ENCODE data around the gene PID1. TPM values are rescaled to one million over a fixed set of nuclear protein-coding genes. Genes with fewer than 3 reads are reported as not detected.

PID1 gene
- 0.45 and 1.5 TPM in 2 replicates for total RNA-seq (2014; rRNA removed; shearing (Covaris generic))

DNA sequence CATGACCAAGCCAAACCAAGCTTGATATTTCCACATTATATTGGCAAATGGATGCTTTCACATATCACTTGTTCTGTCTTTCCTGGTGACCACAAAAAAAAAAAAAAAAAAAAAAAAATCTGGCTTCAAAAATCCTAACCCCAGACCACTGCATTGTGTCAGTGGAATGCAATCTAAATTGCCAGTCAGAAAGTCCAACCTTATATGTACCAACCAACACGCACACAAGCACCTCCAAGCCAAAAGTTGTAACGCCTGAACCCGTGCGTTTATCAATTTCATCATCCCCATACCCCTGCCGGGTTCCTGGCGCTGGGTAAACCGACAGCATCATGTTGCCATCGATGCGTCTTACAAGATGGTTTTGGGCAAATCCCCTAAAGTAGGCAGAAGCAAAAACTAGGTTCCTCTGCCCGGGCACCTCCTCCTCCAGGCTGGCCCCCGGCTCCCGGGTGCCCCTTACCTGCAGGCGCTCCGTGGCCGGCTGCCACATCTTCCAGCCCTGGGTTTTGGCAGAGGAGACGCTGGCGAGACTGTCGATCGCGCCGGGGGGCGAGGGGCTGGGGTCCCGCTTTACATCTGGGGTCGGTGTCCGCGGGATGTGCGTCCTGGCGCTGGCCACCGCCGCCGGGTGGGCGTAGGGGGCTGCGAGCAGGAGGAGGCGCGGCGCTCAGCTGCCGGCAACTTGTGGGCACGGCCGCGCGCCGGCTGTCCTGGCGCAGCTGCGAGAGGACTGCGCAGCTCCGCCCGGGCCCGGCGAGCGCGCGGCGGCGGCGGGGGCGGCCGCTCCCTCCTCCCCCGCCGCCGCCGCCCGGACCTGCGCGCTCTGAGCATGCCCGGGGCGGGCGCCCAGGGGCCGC, at the start of gene PID1:
TSS of gene PID1 (minus strand) at position 737 of the 860 bp plus-strand sequence. CDS start at position 493, 244 bp downstream.
- peak; percentile 87 for DNase-seq

GRCh38 chr2:229319558-229319957, 48.5 kb upstream of the PID1 start:
- H3K36me3 ChIP-seq (replicated peaks; ENCODE audit: control insufficient read depth, insufficient read depth, low read length) = no peaks in the 10 kb centered on the region
- no peak for DNase-seq

More for the DNA sequence above, at the start of gene PID1:
- Histone ChIP-seq H3K4me3 (ENCODE audit: insufficient read depth, low read depth, low read length) (peak within 1 kb of the TSS; percentile 54), H3K27me3 (ENCODE audit: control insufficient read depth, insufficient read depth, low read length) (peaks cover 21% of the 10 kb centered on the region), H3K36me3 (replicated peaks; ENCODE audit: control insufficient read depth, insufficient read depth, low read length) (no peaks in the 10 kb centered on the region)

DNA sequence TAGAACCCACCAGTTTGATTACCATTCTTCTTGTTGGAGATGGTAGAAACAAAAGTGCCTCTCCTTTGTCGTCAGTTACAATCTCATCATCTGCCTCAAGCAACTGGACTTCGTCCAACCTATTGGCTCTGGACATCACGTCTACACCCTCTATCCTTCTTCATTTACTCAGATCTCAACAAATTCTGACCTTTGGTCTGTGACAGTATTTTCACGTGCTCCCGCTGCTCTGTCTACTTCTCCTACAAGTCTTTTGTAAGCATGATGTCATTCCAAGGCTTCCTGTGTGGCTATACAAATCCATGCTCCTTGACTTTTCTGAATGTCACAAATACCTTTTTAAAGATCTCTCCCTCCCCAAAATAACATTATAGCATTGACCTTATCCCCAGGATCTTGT, 43.0 kb upstream of the PID1 start:
- Histone ChIP-seq H3K4me3 (ENCODE audit: insufficient read depth, low read depth, low read length) (no peak overlapping the region), H3K27me3 (ENCODE audit: control insufficient read depth, insufficient read depth, low read length) (no peaks in the 10 kb centered on the region), H3K36me3 (replicated peaks; ENCODE audit: control insufficient read depth, insufficient read depth, low read length) (no peaks in the 10 kb centered on the region)
- no peak for DNase-seq

More at GRCh38 chr2:229319558-229319957, 48.5 kb upstream of the PID1 start:
- no peak overlapping the region for H3K4me3 ChIP-seq (ENCODE audit: insufficient read depth, low read depth, low read length)
- H3K27me3 ChIP-seq (ENCODE audit: control insufficient read depth, insufficient read depth, low read length) = no peaks in the 10 kb centered on the region

- Histone ChIP-seq H3K4me3 (ENCODE audit: insufficient read depth, low read depth, low read length) (no peak overlapping the region), H3K36me3 (replicated peaks; ENCODE audit: control insufficient read depth, insufficient read depth, low read length) (no peaks in the 10 kb centered on the region), H3K27me3 (ENCODE audit: control insufficient read depth, insufficient read depth, low read length) (no peaks in the 10 kb centered on the region)
- no peak for DNase-seq
These were observed 42.5 kb upstream of the PID1 start for GRCh38 chr2:229313591-229313990.

DNA sequence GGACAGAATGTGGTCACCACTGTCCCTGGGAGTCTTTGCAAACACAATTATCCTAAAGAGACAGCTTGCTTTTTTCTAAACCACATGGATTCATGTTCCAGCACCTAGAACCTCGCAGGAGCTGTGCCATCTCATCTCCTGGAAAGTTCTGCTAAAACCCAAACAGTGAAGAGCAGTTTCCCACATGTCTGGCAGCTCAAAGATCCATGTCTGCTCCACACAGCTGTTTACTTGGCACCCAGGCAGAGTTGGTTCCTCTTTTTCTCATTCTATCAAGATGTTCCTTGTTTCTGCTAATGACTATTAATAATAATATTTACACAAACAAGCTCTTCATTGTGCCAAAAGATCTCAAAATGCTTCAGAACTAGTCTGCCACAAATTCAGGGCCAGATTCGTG, 30.1 kb upstream of the PID1 start:
- H3K27me3 ChIP-seq (ENCODE audit: control insufficient read depth, insufficient read depth, low read length) = no peaks in the 10 kb centered on the region
- no peak for DNase-seq
- no peaks in the 10 kb centered on the region for H3K36me3 ChIP-seq (replicated peaks; ENCODE audit: control insufficient read depth, insufficient read depth, low read length)
- no peak overlapping the region for H3K4me3 ChIP-seq (ENCODE audit: insufficient read depth, low read depth, low read length)

DNA sequence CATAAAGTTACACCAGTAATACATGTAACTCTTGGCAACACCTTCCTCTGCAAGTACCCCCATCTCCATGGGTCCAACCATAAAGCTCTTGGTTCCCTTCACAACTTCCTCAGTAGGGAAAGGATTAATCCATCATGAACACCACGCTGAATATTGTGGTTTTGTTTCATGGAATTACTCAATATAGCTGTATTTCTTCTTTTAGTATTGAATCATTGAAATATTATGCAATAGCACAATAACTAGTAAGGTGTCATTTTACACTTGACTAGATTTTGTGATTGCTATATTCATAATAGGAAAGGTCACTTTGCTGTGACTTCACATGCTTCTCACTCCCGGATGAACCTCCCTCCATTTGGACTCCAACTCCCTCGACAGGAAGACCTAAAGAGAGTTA, 29.7 kb upstream of the PID1 start:
- H3K36me3 ChIP-seq (replicated peaks; ENCODE audit: control insufficient read depth, insufficient read depth, low read length) = no peaks in the 10 kb centered on the region
- H3K4me3 ChIP-seq (ENCODE audit: insufficient read depth, low read depth, low read length) = no peak overlapping the region
- no peak for DNase-seq
- no peaks in the 10 kb centered on the region for H3K27me3 ChIP-seq (ENCODE audit: control insufficient read depth, insufficient read depth, low read length)

GRCh38 chr2:229300371-229300770, 29.3 kb upstream of the PID1 start:
- H3K27me3 ChIP-seq (ENCODE audit: control insufficient read depth, insufficient read depth, low read length) = no peaks in the 10 kb centered on the region
- H3K36me3 ChIP-seq (replicated peaks; ENCODE audit: control insufficient read depth, insufficient read depth, low read length) = no peaks in the 10 kb centered on the region
- H3K4me3 ChIP-seq (ENCODE audit: insufficient read depth, low read depth, low read length) = no peak overlapping the region
- DNase-seq = no peak

GRCh38 chr2:229297247-229297646, 26.2 kb upstream of the PID1 start:
- no peak for DNase-seq
- H3K27me3 ChIP-seq (ENCODE audit: control insufficient read depth, insufficient read depth, low read length) = no peaks in the 10 kb centered on the region
- H3K4me3 ChIP-seq (ENCODE audit: insufficient read depth, low read depth, low read length) = no peak overlapping the region
- H3K36me3 ChIP-seq (replicated peaks; ENCODE audit: control insufficient read depth, insufficient read depth, low read length) = no peaks in the 10 kb centered on the region

- Histone ChIP-seq H3K36me3 (replicated peaks; ENCODE audit: control insufficient read depth, insufficient read depth, low read length) (no peaks in the 10 kb centered on the region), H3K4me3 (ENCODE audit: insufficient read depth, low read depth, low read length) (no peak overlapping the region), H3K27me3 (ENCODE audit: control insufficient read depth, insufficient read depth, low read length) (no peaks in the 10 kb centered on the region)
- no peak for DNase-seq
These were observed 25.4 kb upstream of the PID1 start for GRCh38 chr2:229296536-229296935.

GRCh38 chr2:229296016-229296415, 24.9 kb upstream of the PID1 start:
- no peak for DNase-seq
- H3K27me3 ChIP-seq (ENCODE audit: control insufficient read depth, insufficient read depth, low read length) = no peaks in the 10 kb centered on the region
- H3K4me3 ChIP-seq (ENCODE audit: insufficient read depth, low read depth, low read length) = no peak overlapping the region
- no peaks in the 10 kb centered on the region for H3K36me3 ChIP-seq (replicated peaks; ENCODE audit: control insufficient read depth, insufficient read depth, low read length)

- H3K4me3 ChIP-seq (ENCODE audit: insufficient read depth, low read depth, low read length) = no peak overlapping the region
- H3K27me3 ChIP-seq (ENCODE audit: control insufficient read depth, insufficient read depth, low read length) = no peaks in the 10 kb centered on the region
- H3K36me3 ChIP-seq (replicated peaks; ENCODE audit: control insufficient read depth, insufficient read depth, low read length) = no peaks in the 10 kb centered on the region
- no peak for DNase-seq
These were observed 16.7 kb upstream of the PID1 start for GRCh38 chr2:229287823-229288222.

GRCh38 chr2:229282758-229283546, 11.9 kb upstream of the PID1 start:
- no peak for DNase-seq

DNA sequence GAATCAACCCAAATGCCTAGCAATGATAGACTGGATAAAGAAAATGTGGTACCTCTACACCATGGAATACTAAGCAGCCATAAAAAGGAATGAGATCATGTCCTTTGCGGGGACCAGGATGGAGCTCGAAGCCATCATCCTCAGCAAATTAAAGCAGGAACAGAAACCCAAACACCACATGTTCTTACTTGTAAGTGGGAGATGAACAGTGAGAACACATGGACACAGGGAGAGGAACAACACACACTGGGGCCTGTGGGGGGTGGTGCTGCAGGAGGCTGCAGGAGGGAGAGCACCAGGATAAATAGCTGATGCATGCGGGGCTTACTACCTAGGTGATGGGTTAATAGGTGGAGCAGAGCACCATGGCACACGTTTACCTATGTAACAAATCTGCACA, 8.4 kb upstream of the PID1 start:
- no peak for DNase-seq
- Histone ChIP-seq H3K27me3 (ENCODE audit: control insufficient read depth, insufficient read depth, low read length) (no peaks in the 10 kb centered on the region), H3K4me3 (ENCODE audit: insufficient read depth, low read depth, low read length) (no peak overlapping the region), H3K36me3 (replicated peaks; ENCODE audit: control insufficient read depth, insufficient read depth, low read length) (no peaks in the 10 kb centered on the region)

More at GRCh38 chr2:229282758-229283546, 11.9 kb upstream of the PID1 start:
- no peak overlapping the region for H3K4me3 ChIP-seq (ENCODE audit: insufficient read depth, low read depth, low read length)
- H3K36me3 ChIP-seq (replicated peaks; ENCODE audit: control insufficient read depth, insufficient read depth, low read length) = no peaks in the 10 kb centered on the region
- no peaks in the 10 kb centered on the region for H3K27me3 ChIP-seq (ENCODE audit: control insufficient read depth, insufficient read depth, low read length)

DNA sequence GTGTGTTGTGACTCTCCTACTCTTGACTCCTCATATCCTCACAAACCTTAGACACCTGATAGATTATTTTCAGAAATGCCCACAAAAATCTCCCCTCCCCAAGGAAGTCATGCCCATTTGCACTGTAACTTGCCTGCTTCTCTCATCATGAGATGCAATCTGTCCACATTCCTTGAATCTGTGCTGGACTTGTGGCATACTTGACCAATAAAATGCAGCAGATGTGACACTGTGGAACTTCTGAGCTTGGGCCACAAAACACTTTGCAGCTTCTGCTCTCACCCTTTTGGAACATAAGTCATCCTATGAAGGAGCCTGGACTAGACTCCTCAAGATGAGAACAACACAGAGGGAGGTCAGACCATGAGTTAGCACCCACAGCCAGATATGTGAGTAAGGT, 4.4 kb upstream of the PID1 start:
- H3K36me3 ChIP-seq (replicated peaks; ENCODE audit: control insufficient read depth, insufficient read depth, low read length) = no peaks in the 10 kb centered on the region
- H3K27me3 ChIP-seq (ENCODE audit: control insufficient read depth, insufficient read depth, low read length) = peaks cover 16% of the 10 kb centered on the region
- DNase-seq = no peak
- H3K4me3 ChIP-seq (ENCODE audit: insufficient read depth, low read depth, low read length) = no peak overlapping the region
